Measurements from ENCODE around the gene PCYT2. TPM values are rescaled to one million over a fixed set of nuclear protein-coding genes. Genes with fewer than 3 reads are reported as not detected.

Gene PCYT2
- total and polyA plus RNA-seq, 9 of the 15 experiments (the other 6 are each of a cell fraction or from before 2014, with no cell fraction given) = 0.92 to 134 (median 82.5) TPM

GRCh38 chr17:81917565-81918332 lies 6.5 kb upstream of the PCYT2 start, which contains the start of gene SIRT7 (continued):
- no peak for TF ChIP-seq AFF1 (IDR thresholded peaks at IDR 0.05; ENCODE audit: low read depth in 1 of 2, partially characterized antibody in 2 of 2)
- TF ChIP-seq ZBTB40 (IDR thresholded peaks at IDR 0.05) = peak; percentile 52; the same call in 1 of the 2 replicates
- TF ChIP-seq ZBTB40 (CRISPR knock-in tag; IDR thresholded peaks at IDR 0.05) = no peak
- 0 out of 2 replicates have a peak, but pooled peaks have one; percentile 31 for TF ChIP-seq PML (IDR thresholded peaks at IDR 0.05; ENCODE audit: low read length)
- TF ChIP-seq FUS (optimal IDR thresholded peaks at IDR 0.05; ENCODE audit: low read depth, low read length) = peak; percentile 96
- 0 out of 2 replicates have a peak, but pooled peaks have one; percentile 38 for TF ChIP-seq ZNF583 (CRISPR knock-in tag; IDR thresholded peaks at IDR 0.05)
- TF ChIP-seq TAF1 (IDR thresholded peaks at IDR 0.05; ENCODE audit: control insufficient read depth, extremely low read depth, insufficient read depth, low read length, severe bottlenecking) = peak; percentile 69
- TF ChIP-seq, protein P1, sequence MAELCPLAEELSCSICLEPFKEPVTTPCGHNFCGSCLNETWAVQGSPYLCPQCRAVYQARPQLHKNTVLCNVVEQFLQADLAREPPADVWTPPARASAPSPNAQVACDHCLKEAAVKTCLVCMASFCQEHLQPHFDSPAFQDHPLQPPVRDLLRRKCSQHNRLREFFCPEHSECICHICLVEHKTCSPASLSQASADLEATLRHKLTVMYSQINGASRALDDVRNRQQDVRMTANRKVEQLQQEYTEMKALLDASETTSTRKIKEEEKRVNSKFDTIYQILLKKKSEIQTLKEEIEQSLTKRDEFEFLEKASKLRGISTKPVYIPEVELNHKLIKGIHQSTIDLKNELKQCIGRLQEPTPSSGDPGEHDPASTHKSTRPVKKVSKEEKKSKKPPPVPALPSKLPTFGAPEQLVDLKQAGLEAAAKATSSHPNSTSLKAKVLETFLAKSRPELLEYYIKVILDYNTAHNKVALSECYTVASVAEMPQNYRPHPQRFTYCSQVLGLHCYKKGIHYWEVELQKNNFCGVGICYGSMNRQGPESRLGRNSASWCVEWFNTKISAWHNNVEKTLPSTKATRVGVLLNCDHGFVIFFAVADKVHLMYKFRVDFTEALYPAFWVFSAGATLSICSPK (IDR thresholded peaks at IDR 0.05; ENCODE audit: borderline replicate concordance) = no peak
- peak; percentile 41; the same call in 1 of the 2 replicates for TF ChIP-seq HSF4 (CRISPR knock-in tag; IDR thresholded peaks at IDR 0.05; ENCODE audit: borderline replicate concordance)
- TF ChIP-seq GABPB1 (CRISPR knock-in tag; IDR thresholded peaks at IDR 0.05) = peak; percentile 65; the same call in 1 of the 2 replicates
- 0 out of 2 replicates have a peak, but pooled peaks have one; percentile 12 for TF ChIP-seq NR2F6 (CRISPR knock-in tag; IDR thresholded peaks at IDR 0.05)
- peak; percentile 88 for TF ChIP-seq GATAD2B (IDR thresholded peaks at IDR 0.05; ENCODE audit: borderline replicate concordance)
